OCI-M1 (cell line): ENCODE results near the gene PACSIN2.

Experiments
- DNase-seq: peaks from one replicate; lab custom pipeline; 2025; lab: John Stamatoyannopoulos, UW

PACSIN2 gene

DNA sequence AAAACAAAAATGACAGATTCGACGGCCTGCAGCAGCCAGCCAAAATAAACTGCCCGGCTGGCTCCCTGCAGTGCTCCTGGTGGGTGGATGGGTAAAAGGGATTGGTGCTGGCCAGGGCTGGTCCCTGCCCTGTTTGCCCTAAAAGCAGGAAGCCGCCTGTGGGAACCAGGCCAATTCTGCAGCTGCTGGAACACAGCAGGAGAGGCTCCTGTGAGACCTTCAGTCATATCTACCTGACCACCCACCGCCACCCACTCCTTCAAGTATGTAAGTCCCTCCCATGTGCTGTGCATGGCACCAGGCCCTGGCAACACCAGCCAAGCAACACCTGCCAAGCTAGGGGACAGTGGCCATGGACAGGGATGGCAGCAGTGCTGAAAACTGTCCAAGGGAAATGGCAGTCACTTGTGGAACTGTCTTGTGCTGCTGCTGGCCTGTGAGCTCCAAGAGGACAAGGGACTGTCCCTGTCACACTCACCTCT, 109.2 kb downstream of the PACSIN2 start:
- DNase-seq, result no peak

DNA sequence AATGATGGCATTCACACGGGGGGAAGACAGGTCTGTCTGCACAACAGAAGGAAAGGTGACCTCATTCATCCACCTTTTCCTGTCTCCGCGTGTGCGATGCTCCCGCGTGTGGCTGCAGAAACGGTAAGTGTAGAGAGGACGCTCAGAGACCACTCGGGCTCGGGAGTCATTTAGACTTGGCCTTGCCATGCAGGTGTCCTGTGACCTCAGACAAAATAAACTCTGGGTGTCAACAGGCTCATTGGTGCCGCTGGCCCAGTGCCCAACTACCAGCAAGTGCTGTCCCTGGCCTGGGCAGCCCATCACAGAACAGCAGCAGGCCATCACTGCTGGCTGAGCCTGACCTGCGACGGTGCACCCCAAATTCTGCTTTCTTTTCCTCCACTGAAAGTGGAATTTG, 109.7 kb downstream of the PACSIN2 start:
- DNase-seq, result no peak

DNA sequence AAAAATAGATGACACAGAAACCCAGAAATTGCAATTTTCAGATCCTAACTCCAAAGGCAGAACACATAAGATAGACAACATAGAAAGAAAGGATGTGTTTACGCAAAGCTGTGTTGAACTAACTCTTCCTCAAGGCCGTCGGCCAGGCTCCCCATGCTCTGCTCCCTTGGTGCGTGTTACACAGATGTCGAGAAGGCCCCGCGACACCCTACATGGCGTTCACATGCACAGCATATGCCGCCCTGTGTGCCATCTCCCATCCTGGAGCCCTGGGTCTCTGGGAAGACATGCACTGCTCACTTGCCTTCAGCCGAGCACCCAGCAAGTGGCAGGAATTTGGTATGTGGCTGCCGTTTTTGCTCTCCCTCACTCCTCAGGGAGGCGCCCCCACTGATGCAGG, 110.9 kb downstream of the PACSIN2 start:
- DNase-seq, result no peak

DNA sequence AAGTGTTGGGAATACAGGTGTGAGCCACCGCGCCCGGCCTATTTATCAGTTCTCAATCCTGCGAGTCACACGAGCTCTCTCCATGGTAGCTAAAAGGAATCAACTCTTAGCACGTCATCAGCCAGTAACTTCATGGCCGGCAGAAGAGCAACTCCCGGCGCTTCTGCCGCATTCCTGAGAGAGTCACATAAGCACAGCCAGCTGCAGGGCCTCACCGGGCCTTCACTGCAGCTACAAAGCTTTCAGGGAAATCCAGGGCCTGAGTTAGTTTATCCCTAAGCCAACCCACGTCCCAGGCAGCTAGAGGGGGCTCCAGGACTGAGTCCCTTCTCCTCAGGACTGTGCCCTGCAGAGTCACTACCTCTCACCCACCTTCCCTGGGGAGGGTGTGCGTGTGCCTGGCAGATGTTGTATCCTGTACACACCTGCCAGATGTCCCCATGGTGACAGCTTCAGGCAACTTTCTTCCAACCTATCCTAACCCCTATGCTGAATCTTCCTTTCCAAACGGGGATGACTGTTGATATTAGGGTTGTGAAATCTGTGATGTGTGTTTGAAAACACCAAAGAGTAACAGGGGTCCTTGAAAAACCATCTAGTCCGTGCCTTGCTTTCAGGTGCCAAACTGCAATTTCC, 112.0 kb downstream of the PACSIN2 start:
- no peak for DNase-seq

DNA sequence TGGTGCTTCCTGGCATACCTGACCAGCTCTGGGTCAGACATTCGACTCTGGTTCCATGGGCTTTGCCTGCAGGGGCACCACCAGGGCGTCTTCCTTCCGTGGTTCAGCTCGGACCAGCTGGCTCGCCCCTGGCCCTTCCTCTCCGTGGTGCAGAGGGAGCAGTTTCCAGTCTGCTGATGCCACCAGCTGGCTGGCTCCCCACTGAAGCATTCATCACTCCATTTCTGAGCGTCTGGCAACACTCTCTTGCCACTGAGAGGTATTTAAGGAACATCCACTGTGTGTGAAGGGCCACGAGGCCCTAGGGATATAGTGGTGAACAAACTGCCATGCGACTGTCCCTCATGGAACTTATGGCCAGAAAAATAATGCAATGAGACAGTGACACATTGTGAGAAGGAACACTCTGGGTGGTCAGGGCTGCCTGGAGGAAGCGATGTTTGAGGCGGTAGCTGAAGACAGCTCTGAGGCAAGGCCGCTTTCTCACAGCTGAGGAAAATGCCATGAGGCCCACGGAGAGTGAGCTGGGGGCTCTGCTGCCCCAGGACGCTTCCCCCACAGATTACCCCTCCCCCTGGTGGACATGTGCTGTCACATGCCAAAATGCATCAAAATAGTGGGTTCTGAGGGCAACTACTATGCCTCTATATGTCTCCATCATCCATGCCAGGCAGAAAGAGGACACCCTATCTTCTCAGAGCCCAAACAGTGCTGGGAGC, 113.0 kb downstream of the PACSIN2 start:
- DNase-seq, result no peak

DNA sequence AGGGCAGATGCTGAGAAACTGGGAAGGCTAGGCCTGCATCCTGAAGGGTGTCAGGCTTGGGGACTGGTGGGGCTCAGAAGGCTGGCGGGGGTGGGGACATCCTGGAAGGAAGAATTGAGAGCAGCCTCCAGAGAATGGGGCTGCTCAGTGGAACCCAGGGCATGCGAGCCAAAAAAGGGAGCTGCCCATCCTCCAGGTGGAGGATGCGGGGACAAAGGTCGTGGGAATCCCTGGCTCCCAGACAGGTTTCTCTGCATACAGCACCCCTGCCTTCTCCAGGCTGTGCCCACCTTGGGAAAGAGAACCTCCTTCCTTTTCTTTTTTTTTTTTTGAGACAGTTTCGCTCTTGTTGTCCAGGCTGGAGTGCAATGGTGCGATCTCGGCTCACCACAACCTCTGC, 117.0 kb downstream of the PACSIN2 start:
- no peak for DNase-seq

DNA sequence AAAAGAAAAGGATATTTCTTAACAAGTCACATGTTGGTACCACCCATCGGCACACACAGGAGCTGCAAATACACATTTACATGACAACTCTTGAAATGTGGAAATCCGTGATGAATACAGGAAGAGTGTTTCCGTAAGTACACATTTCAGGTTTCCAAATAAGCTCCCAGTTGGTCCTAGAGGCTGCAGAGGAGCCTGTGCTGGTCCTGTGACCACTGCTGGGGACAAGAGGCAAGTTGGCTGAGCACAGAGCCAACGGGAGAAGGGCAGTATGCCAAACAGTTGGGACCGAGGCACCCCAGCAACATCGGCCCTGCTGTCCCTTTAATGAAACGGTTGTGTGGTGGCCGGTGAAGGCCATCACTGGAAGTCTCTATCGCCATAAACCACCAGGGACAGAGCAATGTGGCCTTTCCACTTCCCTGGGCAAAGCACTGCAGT, 119.4 kb downstream of the PACSIN2 start:
- no peak for DNase-seq

DNA sequence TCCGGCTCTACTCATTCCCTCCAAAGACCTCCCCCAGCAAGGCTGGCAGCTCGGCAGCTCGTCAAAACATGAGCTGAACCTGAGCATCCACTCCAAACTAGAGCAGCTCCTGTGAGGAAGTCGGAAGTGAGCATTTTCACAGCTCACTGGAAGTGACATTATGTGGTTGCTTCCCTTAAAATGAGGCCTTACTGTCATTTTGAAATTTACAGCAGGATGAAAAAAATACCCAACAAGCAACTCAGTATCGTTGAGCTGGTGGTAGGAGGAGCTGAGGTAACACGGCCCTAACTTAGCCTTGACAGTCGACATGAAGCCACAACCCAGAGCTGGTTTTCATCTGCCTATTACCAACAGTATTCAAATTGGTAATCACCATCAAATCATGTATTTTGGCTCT, 119.9 kb downstream of the PACSIN2 start:
- DNase-seq, result peak; percentile 7

DNA sequence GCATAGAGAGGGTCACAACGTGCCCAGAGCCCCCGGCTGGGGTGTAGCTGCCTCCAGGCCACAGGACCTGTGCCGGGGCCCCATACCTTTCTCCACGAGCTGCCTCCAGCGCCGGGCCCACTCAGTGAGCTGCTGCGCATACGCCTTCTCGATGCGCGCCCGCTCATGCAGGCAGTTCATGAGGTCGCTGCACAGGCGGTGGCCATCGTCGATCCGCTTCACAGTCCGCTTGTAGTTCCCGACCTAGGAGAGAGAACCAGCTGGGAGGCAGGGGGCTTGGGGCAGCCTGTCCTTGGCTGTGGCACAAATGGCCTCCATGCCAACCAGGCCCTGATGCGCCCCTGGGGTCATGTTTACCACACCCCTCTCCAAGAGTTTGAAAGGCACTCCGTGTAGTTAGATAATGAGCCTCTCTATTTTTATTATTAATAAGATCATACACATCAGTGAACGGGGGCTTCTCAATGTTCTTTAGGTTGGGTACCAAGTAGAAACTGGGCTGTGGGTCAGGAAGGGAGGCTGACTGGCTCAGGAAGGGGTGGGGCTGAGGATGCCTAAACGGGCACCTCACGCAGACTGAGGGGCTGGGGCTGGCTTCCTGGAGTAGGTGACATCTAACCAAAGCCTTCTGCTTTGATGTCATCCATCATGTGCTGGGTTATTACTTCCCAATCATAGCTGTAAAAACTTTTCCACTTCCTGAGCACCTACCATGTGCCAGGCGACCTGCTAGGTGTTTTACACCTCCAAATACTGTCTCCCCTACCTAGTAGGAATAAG, 121.4 kb downstream of the PACSIN2 start:
- no peak for DNase-seq

DNA sequence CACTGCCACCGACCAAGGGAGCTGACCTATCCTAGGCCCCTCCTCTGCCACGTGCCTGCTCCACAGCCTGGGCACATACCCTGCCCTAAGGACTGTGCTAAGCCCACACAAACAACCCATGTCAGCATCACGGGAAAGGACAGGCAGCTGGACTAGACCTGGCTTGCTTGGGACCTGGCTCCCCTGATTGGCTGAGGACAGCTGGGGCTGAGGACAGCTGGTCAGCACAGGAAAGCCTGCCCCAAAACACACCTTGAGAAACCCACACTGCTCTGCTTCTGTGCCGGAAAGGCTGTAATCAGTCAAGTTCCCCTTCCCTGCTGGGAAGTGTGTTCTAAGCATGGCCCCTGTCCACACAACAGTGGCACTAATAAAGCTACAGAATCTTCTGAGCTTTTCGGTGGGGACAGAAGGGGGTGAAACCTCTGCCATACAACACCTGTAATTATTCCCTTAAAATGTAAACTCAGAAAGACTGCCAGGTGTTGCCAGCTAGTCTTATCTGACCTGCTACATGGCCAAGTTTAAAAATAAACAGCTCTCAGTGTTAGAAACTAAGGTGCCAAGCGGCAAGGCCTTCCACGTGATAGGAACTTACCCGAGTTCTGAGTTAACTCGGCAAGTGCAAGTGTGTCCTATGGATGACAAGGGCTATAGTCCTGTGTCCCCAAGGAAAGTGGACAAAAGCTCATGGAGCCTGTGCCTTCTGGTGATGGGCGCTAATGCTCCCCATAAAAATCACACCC, 122.2 kb downstream of the PACSIN2 start:
- no peak for DNase-seq

DNA sequence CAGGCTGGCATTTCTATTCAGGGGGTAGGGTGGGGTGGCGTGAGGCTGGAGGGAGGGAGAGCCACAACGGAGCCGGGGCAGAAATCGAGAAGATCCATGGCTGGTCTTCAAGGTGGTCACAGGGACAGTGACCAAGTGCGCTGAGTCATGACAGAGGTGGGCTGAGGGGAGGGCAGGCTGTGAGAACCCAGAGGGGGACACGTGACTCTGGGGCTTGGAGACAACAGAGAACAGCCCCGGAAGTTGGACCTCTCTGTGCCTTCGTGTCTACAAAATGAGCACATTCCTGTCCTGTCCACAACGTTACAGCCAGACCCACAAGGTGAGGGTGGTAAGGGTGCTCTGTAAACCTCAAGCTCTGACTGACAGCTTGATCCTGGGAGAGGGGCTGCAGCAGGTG, 122.8 kb downstream of the PACSIN2 start:
- DNase-seq, result no peak

DNA sequence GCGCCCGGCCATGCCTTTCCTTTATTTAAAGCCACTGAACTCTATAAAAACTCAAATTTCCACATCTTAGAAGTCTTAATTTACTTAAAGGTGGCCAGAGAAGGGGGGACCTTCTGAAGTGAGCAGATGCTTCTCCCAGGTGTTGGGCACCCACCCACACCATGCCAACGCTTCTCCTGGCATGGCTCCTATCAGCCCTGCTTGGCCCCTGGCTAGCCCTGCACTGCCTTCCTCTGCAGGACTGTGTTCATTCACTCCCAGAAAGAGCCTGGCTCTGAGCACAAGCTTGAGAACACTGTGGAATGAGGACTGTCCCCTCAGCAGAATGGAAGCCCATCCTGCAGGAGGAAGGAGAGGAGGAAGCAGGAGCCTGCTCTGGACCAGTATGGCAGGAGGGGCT, 123.3 kb downstream of the PACSIN2 start:
- no peak for DNase-seq

DNA sequence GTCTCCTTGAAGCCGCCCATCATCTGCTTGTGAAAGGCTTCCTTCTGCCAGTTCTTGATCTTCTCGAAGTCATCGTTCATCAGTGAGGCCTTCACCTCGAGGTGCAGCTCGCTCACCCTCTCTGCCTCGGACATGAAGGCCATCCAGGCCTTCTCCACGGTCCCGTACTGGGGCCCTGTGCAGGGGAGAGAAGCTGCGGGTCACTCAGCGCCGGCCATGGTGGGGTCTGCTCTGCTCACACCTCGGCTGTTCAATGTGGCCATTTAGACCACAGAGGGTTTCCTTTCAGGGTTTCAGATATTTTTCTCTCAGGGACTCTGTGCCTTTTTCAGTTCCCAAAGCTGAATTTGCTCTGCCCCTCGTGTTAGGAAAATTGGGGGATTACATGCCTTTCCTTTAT, 123.9 kb downstream of the PACSIN2 start:
- DNase-seq, result no peak

DNA sequence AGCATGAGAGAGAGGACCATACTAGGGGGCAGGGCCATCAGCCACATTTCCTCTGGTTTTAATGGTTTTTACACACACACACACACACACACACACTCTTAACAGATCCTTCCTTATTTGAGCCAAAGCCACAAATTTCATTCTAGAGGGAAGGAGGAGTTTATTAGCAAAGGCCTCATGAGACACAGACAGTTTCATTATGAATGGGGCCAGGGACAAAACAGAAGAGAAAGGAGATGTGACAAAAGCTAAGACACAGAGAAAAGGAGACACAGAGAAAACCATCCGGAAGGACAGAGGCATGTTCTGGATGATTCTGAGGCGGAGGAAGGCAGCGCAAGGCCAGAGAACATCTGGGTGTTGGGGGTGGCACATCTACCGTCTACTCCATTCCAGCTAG, 125.6 kb downstream of the PACSIN2 start:
- DNase-seq, result no peak

DNA sequence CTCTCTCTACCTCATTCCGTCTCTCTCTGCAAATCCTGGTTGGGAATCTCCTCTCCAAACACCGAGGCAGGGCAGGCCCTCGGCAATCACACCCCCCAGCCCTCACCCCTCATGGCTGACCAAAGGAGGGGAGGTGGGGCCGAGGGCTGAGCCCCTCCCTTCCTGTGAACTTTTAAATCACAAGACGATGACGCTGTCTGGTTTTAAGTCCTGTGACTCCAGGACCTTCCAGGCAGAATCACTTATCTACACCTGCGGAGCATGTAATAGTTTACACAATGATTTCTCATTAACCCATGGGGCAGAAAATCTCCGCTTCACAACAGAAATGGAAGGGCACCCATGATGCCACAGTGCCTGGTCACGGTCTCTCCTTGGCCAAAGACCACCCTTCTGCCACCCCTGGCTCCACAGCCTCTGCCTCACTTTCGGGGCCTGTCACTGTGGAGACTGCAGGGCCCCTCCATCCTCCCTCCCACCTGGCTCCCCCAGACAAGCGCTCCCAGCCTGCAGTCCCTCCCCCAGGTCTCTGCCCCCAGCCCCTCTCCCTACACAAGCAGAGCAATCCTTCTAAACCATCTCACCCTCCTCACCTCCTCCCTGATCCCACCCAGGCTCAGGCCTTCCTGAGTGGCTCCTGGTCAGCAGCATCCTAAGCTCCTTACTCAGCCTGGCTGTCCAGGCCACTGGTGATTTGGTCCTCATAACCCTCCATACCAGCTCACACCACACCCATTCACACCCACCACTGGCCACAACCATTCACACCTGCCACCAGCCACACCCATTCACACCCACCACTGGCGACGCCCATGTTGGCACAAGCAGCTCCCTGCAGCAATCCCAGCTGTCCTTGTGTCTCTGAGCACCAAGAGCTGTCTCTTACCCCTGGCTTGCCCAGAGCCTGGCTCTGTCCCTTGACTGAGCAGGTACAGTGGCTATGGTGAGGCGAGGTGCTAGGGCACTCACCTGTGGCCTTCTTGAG, 127.1 kb downstream of the PACSIN2 start:
- DNase-seq, result no peak

DNA sequence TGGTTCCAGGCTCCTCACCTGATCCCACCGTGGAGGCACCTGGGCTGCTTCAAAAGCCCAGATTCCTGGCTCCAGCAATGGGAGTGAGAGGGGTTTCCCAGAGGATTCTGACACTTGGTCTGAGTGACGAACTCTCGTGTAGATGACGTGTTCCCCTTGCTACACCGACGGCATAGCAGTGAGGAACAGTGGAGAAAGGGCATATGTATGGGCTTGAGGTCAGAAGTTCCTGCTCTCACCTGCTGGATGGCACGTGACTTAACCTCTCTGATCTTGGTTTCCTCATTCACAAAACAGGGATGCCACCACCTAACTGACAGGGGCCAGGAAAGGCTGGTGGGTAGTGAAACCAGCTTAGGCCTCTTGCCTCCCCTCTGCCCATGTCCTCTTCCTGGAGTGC, 127.8 kb downstream of the PACSIN2 start:
- DNase-seq, result no peak

DNA sequence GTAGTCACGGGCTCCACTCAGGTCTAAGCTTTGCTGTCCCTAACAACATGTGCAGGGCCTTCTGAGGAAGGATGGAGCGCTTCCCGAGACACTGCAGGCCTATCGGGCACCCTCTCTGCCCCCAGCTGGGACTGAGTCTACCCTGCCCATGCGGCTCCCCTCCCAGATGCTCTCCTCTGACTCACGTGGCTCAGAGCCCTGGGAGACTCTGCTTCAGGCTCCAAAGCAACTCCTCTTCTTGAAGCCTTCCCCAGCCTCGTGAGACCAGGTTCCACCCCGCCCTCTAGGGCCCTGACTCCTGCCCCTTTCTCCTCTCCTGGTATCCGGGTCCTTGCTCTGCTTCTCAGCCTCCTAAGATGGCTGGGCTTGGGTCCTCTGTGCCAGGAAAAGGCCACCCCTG, 129.5 kb downstream of the PACSIN2 start:
- no peak for DNase-seq

DNA sequence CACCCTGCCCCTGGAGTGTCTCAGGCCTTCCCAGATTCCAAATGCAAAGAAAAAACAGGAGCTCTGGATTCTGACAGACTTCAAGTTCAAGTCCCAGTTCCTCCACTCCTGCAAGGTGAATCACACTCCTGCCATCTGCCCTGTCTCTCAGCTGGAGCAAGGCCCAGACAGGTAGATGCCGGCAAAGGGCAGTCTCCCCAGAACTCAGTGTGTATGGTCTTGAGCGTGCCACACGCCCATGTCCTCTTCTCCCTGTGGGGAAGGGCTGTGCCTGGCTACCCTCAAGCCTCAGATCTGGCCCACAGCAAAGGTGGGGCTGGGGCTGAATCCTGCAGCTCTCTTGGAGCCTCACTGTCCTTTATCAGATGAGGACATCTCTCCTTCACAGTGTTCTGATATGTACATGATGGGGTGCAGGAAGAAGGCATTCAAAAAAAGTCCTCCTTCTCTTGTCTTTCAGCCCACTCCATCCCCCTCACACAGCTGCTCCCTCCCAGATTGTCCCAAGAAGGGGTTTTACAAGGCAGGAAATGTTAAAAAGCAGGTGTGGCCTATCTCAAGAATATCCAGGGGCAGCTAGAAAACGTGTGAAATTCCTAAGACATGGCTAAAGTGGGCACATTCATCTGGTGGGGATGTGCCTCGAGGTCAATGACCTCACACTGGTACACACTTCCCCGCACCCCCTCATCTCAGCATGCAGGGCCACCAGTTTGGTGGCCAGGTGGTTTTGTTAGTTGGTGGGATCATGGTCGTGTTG, 130.2 kb downstream of the PACSIN2 start:
- no peak for DNase-seq

DNA sequence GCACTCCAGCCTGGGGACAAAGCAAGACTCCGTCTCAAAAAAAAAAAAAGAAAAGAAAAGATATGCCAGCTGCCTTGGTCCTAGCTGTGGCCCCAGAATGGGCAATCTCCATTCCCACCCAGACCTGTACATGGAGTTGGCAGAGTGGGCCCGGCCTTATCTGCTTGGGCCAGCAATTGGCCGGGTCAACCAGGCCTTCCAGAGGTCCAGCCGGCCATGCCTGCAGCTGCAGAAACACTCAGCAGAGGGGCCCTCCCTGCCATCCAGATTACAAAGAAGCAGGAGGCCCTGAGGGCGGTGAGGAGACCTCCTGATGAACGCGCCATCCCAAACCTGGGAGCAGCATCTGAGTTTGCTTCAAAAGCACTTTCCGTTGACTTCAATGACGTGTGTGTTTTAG, 131.0 kb downstream of the PACSIN2 start:
- DNase-seq, result no peak

DNA sequence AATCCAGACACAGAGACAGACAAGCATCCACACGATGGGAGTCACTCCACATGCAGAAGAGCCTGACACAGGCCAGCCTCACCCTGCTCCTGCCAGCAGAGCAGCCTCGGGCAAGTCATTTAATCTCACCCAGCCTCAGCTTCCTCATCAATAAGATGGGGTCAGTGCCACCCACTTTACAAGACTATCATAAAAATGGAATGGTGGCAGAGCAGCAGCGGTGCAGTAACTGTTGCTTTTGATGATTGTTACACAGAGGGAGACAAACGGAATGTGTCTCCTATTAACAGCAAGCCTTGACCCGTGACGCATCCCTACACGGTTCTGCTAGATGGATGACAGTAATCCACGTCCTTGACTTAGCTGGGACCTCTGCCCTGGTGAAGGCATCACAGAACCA, 131.8 kb downstream of the PACSIN2 start:
- DNase-seq, result no peak
